Raji (cell line): ENCODE results near the gene TFPT.

Experiments used
- POLR2A ChIP-seq: IDR thresholded peaks from 2 replicates; pipeline ENCODE4 v1.6.1; 2011; ENCODE audit warnings: low read depth, low read length, control low read depth; ENCODE audit not compliant: insufficient read depth

TFPT gene

DNA sequence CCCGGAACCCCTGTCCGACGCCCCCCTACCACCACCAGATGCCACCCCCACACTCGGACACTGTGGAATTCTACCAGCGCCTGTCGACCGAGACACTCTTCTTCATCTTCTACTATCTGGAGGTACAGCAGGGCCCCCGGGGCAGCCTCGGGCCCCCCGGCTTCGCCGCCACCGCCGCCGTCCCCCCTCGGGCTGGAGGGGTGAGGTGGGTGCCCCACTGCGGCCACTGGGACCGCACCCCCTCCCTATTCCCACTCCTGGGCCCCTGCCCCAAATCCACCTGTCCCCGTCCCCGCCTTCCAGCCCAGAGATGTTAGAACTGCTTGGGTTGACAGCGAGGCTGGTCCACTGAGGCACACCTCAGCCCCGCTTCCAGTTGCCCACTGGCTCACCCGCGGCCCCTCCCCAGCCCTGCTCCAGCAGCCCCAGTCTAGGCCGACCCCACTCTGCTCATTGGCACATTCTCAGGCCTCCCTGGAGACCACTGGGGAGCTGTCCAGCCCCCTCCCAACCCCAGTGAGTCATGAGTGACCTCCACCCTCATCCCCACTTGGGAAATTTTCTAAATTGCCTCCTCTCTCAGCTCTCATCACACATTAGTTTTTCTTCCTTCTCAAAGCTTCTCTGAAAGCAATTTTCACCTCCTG, 37.5 kb upstream of the TFPT start:
- TF ChIP-seq POLR2A, result no peak

DNA sequence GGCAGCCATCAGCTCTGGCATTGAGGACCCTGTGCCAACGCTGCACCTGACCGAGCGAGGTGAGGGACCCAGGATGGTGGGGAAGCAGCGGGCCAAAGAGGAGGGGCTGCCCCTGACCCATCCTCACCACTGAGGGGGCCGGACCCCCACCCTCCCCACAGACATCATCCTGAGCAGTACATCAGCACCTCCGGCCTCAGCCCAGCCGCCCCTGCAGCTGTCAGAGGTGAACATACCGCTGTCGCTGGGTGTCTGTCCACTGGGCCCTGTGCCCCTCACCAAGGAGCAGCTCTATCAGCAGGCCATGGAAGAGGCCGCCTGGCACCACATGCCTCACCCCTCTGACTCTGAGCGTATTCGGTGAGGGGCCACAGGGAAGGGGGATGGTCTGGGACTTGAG, 36.8 kb upstream of the TFPT start:
- no peak for TF ChIP-seq POLR2A

DNA sequence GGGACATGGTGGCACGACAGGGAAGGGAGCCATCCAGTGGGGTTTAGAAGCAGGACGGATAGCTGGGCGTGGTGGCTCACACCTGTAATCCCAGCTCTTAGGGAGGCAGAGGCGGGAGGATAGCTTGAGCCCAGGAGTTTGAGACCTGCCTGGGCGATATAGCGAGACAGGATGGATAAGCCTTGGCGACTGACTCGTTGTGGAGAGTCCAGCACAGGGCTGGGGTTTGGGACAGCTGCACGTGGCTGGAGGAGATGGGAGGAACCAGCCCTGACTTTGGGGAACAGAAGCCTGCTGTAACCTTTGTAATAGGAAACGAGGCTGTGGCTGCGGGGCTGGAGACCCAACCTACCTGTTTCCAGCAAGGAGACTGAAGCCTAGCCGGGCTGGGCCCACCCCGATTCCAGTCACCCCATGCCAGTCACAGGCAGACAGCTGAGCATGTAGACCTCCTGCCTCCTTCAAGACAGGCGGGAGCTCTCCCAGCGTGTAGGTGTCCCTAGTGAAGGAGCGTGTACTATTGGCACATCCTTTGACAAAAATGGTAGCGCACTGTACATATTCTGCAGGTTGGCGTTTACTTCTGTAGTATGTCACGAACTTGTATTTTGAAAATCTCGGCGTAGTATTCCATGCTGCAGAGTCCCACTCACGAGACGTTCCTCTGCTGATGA, 36.0 kb upstream of the TFPT start:
- no peak for TF ChIP-seq POLR2A

DNA sequence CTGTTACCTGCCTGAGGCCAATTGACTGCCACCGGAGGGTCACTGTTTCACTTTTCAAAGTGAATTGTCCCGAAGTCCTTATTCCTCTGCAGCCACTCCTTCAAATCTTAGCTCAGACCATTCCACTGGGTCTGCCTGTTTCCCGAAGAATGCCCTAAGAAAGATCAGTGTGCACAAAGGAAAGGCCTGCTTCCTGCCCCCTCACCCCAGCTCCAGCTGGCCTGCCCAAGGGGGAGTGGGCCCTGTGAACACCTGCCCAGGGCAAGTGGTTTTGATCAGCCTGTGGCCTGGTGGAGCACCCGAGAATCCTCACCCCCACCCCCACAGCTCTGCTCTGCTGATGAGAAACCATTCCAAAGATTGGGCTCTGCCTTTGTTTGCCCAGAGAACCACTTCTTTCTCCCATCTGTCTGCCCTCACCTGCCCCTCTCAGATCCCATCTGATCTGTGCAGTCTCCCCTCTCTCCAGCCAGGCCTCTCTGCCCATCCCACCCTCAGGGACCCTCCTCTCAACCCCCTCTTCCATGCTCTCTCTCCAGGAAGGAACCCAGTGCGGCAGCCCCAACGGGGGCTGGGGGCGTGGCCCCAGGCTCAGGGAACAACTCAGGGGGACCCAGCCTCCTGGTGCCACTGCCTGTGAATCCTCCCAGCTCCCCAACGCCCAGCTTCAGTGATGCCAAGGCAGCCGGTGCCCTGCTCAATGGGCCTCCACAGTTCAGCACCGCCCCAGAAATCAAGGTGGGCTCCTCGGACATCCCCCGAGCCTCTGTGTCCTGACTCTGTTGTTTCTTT, 33.8 kb upstream of the TFPT start:
- TF ChIP-seq POLR2A, result no peak

DNA sequence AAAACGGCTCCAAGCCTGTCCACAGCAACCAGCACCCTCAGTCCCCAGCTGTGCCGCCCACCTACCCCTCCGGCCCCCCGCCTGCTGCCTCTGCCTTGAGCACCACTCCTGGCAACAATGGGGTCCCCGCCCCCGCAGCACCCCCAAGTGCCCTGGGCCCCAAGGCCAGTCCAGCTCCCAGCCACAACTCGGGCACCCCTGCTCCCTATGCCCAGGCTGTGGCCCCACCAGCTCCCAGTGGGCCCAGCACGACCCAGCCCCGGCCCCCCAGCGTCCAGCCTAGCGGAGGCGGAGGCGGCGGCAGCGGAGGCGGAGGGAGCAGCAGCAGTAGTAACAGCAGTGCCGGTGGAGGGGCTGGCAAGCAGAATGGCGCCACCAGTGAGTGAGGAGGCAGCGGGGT, 32.7 kb upstream of the TFPT start:
- no peak for TF ChIP-seq POLR2A

DNA sequence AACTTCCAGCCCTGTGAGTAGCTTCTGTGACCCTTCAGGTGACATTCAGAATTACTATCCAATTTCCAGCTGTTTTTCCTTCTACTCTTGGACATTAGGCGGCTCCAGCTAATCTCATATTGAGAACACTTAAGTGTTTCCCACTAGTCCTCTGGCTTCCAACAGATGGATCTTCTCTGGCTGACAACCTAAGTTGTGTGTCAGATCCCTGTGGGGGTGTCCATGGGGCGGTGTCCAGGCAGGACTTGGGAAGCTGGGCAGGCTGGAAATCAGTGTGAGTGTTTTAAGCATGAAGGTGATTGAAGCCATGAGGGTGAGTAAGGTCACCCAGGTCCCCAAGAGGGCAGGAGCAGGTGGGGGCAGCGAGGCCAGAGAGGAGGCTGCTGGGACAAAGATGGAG, 32.2 kb upstream of the TFPT start:
- no peak for TF ChIP-seq POLR2A

DNA sequence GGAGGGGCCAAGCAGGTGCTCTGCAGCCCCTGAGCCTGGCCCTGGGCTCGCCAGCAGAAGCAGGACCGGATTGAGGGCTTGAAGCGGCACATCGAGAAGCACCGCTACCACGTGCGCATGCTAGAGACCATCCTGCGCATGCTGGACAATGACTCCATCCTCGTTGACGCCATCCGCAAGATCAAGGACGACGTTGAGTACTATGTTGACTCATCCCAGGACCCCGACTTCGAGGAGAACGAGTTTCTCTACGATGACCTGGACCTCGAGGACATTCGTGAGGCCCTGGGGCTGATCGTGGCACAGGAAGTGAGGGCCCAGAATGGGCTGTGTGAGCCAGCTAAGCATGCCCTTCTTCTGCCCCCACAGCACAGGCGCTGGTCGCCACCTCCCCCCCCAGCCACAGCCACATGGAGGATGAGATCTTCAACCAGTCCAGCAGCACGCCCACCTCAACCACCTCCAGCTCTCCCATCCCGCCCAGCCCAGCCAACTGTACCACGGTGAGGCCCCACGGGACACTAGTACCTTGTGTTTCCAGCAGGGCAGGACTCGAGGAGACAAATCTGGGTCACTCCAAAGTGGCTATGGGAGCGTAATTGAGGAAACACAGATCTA, 30.2 kb upstream of the TFPT start:
- TF ChIP-seq POLR2A, result no peak

DNA sequence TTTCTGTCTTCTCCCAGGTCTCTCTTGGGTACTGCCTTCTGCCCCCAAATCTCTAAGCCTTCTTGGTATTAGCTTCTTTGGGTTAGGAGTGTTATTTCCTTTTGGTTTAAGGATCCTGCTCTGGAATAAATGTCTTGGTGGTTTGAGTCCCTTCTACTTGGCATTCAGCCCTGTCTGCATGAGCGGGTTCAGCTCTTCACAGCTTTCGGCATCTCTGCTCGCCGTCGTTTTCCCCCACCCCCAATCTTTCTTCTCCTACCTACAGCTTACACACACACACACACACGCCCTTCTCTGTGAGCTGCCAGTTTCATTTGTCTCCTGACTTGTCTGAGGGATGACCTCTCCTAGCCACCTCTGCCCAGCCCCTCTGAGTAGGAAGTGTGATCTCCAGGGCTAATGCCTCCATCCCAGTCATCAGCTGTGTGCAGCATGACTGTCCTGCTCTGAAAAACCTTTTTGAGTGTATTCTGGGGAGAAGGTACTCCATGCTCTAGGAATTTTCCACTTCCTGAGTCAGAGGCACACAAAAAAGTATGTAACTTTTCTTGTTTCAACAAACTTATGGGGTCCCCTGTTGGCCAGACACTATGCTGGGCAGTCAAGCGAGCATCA, 26.8 kb upstream of the TFPT start:
- TF ChIP-seq POLR2A, result no peak

DNA sequence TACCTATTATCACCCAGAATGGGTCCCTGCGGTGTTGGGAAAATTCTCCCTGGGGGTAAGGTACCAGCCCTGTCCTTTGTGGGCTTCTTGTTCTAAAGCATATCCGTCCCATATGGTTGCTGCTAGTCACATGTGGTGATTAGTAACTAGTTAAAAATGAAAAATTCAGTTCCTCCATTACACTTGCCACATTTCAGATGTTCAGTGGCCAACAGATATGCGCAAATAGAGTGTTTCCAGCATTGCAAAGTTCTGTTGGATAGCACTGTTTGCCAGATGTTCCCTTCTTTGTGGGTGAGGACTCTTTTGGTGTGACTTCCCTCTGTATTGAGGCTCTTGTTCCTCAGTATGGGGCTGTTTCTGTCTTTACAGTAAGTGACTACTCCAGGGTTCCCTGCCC, 25.9 kb upstream of the TFPT start:
- no peak for TF ChIP-seq POLR2A

DNA sequence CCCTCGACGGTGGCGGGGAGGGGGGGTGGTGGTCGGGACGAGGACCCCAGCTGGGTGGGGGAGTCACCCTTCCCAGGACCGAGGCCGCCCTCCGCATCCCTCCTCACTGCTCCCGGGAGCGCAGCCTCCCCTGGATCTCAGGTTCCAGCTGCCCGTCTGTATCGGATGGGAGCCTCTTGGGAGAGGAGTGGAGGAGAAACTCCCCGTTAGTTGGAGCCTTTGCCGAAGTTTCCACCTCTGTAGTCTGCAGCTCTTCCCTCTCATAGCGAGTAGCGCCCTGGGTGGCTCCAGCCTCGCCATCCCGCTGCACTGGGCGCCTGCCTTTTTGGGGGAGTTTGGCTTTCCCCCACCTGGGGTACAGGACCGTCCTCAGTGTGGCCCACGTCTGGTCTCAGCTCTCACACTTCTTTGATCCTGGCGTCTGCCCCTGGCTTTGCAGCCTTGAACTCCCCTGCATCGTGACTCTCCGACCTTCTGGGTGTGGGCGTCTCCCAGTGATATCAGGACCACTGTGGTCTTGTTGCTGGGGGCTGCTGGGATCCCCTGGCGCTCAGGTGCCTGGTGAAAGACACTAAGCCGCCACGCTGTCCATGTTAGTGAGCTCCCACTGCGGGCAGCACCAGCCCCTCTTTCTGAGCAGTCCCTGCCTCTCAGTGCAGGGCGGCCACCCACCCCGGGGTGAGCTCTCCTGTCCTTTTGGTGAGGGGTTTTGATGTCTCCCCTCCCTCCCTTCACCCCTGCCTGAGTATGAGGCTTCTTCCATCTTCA, 23.2 kb upstream of the TFPT start:
- no peak for TF ChIP-seq POLR2A

DNA sequence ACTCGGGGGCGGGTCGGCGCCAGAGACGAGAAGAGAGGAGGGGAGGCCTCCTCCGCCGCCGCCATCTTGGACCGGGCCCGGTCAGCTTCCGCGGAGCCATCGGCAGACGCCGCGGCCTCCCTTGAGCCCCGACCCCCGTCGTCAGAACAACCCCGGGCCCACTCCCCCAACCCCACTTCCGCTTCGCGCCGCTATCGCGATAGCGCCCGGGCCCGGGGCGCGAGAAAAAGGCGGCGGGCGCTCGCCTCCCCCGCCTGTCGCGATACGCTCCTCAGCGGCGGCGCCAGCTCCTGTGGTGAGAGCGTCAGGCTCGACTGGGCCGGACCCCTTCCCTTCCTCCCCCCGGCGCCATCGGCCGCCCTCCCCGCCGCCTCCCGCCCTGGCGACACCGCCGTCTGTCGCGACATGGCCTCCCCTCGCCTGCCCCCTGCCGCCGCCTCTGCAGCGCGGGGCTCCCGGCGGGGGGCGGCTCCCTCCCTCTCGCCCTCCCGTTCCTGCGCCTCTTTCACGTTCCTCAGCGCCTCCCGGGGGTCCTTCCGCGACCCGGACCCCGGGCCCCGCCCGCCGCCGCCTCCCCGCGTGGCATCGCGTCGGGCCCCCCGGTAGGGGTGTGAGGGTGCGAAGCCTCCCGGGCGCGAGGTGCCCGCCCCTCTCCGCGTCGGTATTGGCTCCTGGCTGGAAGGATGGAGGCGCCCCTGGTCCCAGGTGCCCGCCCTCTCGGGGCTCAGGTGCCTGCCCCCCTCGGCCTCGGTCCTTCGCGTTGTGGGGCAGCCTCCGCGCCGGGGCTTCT, 22.4 kb upstream of the TFPT start, which contains the start of gene CNOT3:
Gene CNOT3 (plus strand): TSS at position 64 of the 790 bp plus-strand sequence. CDS start 5,217 bp downstream, outside the sequence.
- peak; percentile 66 for TF ChIP-seq POLR2A

DNA sequence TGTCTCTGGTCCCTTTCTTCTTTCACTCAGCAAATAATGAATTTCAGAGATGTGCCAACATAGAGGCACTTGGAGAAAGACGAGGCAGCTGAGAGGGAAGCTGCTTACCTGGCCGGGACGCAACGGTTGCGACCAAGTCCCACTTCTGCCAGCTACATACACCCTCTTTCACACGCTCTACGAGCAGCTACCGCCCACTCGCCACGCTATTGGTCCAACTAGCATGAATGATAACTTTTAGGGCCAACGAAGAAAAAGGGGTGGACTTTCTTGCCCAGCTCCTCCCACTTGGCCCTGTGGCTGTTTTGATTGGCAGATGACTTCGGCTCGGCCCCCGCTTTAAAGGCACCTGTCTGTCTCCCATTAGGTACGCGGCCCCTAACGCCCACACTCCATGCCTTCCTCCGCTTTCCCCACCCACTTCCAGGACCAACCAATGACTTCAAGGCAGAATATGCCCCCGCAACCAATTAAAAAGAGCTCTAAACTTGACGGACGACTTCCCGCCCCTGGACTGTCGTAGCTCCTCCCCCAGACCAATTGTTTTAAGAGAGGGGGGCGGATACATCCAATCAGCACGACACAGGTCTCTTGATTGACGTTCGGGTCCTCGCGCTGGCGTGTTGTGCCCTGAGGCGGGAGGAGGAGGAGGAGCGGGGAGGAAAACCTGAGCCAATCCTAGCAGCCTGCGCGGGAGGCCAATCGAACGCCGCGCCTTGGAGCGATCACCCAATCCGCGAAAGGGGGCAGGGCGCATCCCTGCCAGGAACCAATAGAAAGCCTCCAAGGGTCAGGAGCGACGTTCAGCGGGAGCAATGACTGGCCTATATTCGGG, 21.6 kb upstream of the TFPT start:
- peak; percentile 95 for TF ChIP-seq POLR2A

DNA sequence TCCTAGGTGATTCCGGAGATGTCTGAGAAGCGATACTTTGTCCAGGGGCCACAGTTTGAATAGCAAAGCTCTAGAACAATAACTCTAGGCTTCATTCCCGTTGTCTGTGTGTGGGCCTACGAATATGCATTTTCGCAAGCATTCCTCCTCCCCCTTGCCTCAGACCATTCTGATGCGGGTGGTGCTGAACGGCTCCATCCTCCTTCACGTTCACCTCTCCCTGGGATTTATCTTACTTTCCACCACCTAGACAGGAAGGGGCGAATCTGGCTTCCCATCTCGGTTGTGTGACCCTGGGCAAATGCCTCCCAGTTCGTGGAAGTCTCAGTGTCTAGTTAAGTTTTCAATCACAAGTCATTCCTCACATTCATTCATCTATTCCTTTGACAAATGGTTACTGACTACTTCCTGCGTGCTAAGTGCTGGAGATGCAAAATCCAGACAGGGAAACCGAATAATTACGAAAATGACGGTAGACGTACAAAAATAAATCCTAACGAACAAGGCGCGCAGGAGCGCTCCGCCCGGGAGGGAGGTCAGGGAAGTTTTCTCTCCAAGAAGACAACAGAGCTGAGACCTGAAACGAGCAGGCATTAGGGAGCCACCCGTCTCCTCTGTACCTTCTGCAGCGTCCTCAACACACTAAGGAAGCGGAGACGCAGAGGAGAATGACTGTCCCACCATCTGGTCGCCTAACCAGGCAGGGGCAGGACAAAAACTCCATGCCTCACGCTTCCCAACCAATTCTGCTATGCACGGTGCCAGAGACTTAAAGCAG, 20.8 kb upstream of the TFPT start:
- TF ChIP-seq POLR2A, result no peak
